ENCODE data around the gene CLEC5A.

DNA sequence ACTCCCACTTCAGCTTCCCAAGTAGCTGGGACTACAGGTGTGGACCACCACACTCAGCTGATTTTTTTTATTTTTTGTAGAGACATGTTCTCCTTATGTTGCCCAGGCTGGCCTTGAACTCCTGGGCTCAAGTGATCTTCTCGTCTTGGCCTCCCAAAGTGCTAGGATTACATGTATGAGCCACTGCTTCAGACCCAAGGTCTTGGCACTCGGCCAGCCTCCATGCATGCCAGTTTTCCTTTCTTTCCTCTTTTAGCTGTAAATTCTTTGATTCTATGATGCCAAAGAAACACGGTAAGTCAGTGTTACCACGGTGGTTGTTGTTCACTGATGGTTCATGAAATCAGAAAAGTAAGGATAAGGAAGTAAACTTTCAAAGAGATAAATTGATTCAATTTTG is 45.9 kb upstream of the CLEC5A start:
- TF ChIP-seq ELF4 (IDR thresholded peaks at IDR 0.05): no peak
- TF ChIP-seq TARDBP (IDR thresholded peaks at IDR 0.05): no peak
- TF ChIP-seq SP1 (IDR thresholded peaks at IDR 0.05): no peak
- TF ChIP-seq FOXK2 (IDR thresholded peaks at IDR 0.05): no peak
- TF ChIP-seq BHLHE40 (IDR thresholded peaks at IDR 0.05; ENCODE audit: borderline replicate concordance): no peak
- TF ChIP-seq FOXA1 (IDR thresholded peaks at IDR 0.05): no peak
- no peak for TF ChIP-seq NFRKB (IDR thresholded peaks at IDR 0.05)
- no peak for TF ChIP-seq HDGF (IDR thresholded peaks at IDR 0.05; ENCODE audit: borderline replicate concordance)
- TF ChIP-seq FOXM1 (IDR thresholded peaks at IDR 0.05; ENCODE audit: borderline replicate concordance): no peak
- TF ChIP-seq L3MBTL2 (conservative IDR thresholded peaks at IDR 0.05): no peak
